HEK293 (cell line): ENCODE measurements around the gene NHP2.

Experiments
- BCL11B ChIP-seq: fragments of 450-650 bp; formaldehyde crosslinking; IDR thresholded peaks from 2 replicates; pipeline ENCODE4 v1.5.1; 2016; ENCODE audit warnings: low read depth, missing biosample characterization, missing genetic modification characterization
- KLF1 ChIP-seq: fragments of 450-650 bp; formaldehyde crosslinking; IDR thresholded peaks from 2 replicates; pipeline ENCODE4 v1.5.1; 2016; ENCODE audit warnings: missing biosample characterization, missing genetic modification characterization
- TRIM28 ChIP-seq: IDR thresholded peaks from 2 replicates; pipeline ENCODE4 v1.6.1; 2011; ENCODE audit warnings: low read length, control low read depth, borderline replicate concordance
- ZBTB7A ChIP-seq: fragments of 450-650 bp; formaldehyde crosslinking; IDR thresholded peaks from 2 replicates; pipeline ENCODE4 v1.5.1; 2016; ENCODE audit warnings: low read depth, missing biosample characterization, missing genetic modification characterization
- ZEB2 ChIP-seq: fragments of 450-650 bp; formaldehyde crosslinking; IDR thresholded peaks from 2 replicates; pipeline ENCODE4 v1.5.1; 2016; ENCODE audit warnings: missing biosample characterization, missing genetic modification characterization
- ZNF138 ChIP-seq: fragments of 450-650 bp; formaldehyde crosslinking; IDR thresholded peaks from 2 replicates; pipeline ENCODE4 v1.5.1; 2016; ENCODE audit warnings: missing biosample characterization, missing genetic modification characterization, borderline replicate concordance
- ZNF157 ChIP-seq: fragments of 450-650 bp; formaldehyde crosslinking; IDR thresholded peaks from 2 replicates; pipeline ENCODE4 v1.5.1; 2016; ENCODE audit warnings: missing biosample characterization, missing genetic modification characterization
- ZNF174 ChIP-seq: fragments of 450-650 bp; formaldehyde crosslinking; IDR thresholded peaks from 2 replicates; pipeline ENCODE4 v1.5.0; 2017; ENCODE audit warnings: missing biosample characterization, mild to moderate bottlenecking, missing genetic modification characterization
- ZNF2 ChIP-seq: fragments of 450-650 bp; formaldehyde crosslinking; IDR thresholded peaks from 2 replicates; pipeline ENCODE4 v1.5.1; 2016; ENCODE audit warnings: missing biosample characterization, missing genetic modification characterization
- ZNF214 ChIP-seq: fragments of 450-650 bp; formaldehyde crosslinking; IDR thresholded peaks from 2 replicates; pipeline ENCODE4 v1.5.1; 2017; ENCODE audit warnings: missing biosample characterization, mild to moderate bottlenecking, missing genetic modification characterization, borderline replicate concordance
- ZNF239 ChIP-seq: fragments of 450-650 bp; formaldehyde crosslinking; IDR thresholded peaks from 2 replicates; pipeline ENCODE4 v1.5.1; 2016; ENCODE audit warnings: missing biosample characterization, missing genetic modification characterization
- ZNF24 ChIP-seq: fragments of 450-650 bp; formaldehyde crosslinking; IDR thresholded peaks from 2 replicates; pipeline ENCODE4 v1.5.1; 2016; ENCODE audit warnings: missing biosample characterization, missing genetic modification characterization
- ZNF341 ChIP-seq: fragments of 450-650 bp; formaldehyde crosslinking; IDR thresholded peaks from 2 replicates; pipeline ENCODE4; 2016; ENCODE audit warnings: low read depth, missing biosample characterization, missing genetic modification characterization
- ZNF426 ChIP-seq: fragments of 450-650 bp; formaldehyde crosslinking; IDR thresholded peaks from 2 replicates; pipeline ENCODE4 v1.5.1; 2017; ENCODE audit warnings: missing biosample characterization, missing genetic modification characterization, mild to moderate bottlenecking, inconsistent platforms, moderate library complexity
- ZNF473 ChIP-seq: fragments of 450-650 bp; formaldehyde crosslinking; IDR thresholded peaks from 2 replicates; pipeline ENCODE4 v1.5.1; 2017; ENCODE audit warnings: missing biosample characterization, missing genetic modification characterization
- ZNF561 ChIP-seq: fragments of 450-650 bp; IDR thresholded peaks from 2 replicates; pipeline ENCODE4 v1.5.1; 2018; ENCODE audit warnings: missing biosample characterization, missing genetic modification characterization, borderline replicate concordance
- ZNF600 ChIP-seq: fragments of 450-650 bp; formaldehyde crosslinking; IDR thresholded peaks from 2 replicates; pipeline ENCODE4 v1.5.1; 2016; ENCODE audit warnings: missing biosample characterization, missing genetic modification characterization
- ZNF664 ChIP-seq: fragments of 450-650 bp; formaldehyde crosslinking; IDR thresholded peaks from 2 replicates; pipeline ENCODE4 v1.5.1; 2016; ENCODE audit warnings: missing biosample characterization, missing genetic modification characterization
- ZNF776 ChIP-seq: fragments of 450-650 bp; formaldehyde crosslinking; IDR thresholded peaks from 2 replicates; pipeline ENCODE4 v1.5.0; 2017; ENCODE audit warnings: missing biosample characterization, missing genetic modification characterization, borderline replicate concordance
- ZNF830 ChIP-seq: fragments of 450-650 bp; IDR thresholded peaks from 2 replicates; pipeline ENCODE4 v1.5.0; 2018; ENCODE audit warnings: missing biosample characterization, missing genetic modification characterization, low read depth, mild to moderate bottlenecking, moderate library complexity
- ZNF843 ChIP-seq: fragments of 450-650 bp; formaldehyde crosslinking; IDR thresholded peaks from 2 replicates; pipeline ENCODE4 v1.5.1; 2016; ENCODE audit warnings: missing biosample characterization, missing genetic modification characterization
- ZSCAN30 ChIP-seq: fragments of 450-650 bp; IDR thresholded peaks from 2 replicates; pipeline ENCODE4 v1.5.1; 2018; ENCODE audit warnings: missing biosample characterization, mild to moderate bottlenecking, missing genetic modification characterization, moderate library complexity
- TF ChIP-seq, protein P1 (sequence below): fragments of 450-650 bp; formaldehyde crosslinking; IDR thresholded peaks from 2 replicates; pipeline ENCODE4 v1.5.1; 2017; ENCODE audit warnings: missing biosample characterization, mild to moderate bottlenecking, missing genetic modification characterization, moderate library complexity
- TF ChIP-seq, protein P2 (sequence below): fragments of 450-650 bp; formaldehyde crosslinking; IDR thresholded peaks from 2 replicates; pipeline ENCODE4 v1.5.1; 2016; ENCODE audit warnings: missing biosample characterization, missing genetic modification characterization
- TF ChIP-seq, protein P3 (sequence below): fragments of 450-650 bp; formaldehyde crosslinking; IDR thresholded peaks from 2 replicates; pipeline ENCODE4 v1.5.1; 2016; ENCODE audit warnings: missing biosample characterization, missing genetic modification characterization
- TF ChIP-seq, protein P4 (sequence below): IDR thresholded peaks from 2 replicates; pipeline ENCODE4 v1.6.1; 2011; ENCODE audit warnings: mild to moderate bottlenecking, low read depth, low read length, borderline replicate concordance
- TF ChIP-seq, protein P5 (sequence below): fragments of 450-650 bp; IDR thresholded peaks from 2 replicates; pipeline ENCODE4 v1.5.1; 2018; ENCODE audit warnings: missing biosample characterization, mild to moderate bottlenecking, missing genetic modification characterization
- TF ChIP-seq, protein P6 (sequence below): fragments of 450-650 bp; formaldehyde crosslinking; IDR thresholded peaks from 2 replicates; pipeline ENCODE4 v1.5.1; 2016; ENCODE audit warnings: missing biosample characterization, missing genetic modification characterization

Gene NHP2

DNA sequence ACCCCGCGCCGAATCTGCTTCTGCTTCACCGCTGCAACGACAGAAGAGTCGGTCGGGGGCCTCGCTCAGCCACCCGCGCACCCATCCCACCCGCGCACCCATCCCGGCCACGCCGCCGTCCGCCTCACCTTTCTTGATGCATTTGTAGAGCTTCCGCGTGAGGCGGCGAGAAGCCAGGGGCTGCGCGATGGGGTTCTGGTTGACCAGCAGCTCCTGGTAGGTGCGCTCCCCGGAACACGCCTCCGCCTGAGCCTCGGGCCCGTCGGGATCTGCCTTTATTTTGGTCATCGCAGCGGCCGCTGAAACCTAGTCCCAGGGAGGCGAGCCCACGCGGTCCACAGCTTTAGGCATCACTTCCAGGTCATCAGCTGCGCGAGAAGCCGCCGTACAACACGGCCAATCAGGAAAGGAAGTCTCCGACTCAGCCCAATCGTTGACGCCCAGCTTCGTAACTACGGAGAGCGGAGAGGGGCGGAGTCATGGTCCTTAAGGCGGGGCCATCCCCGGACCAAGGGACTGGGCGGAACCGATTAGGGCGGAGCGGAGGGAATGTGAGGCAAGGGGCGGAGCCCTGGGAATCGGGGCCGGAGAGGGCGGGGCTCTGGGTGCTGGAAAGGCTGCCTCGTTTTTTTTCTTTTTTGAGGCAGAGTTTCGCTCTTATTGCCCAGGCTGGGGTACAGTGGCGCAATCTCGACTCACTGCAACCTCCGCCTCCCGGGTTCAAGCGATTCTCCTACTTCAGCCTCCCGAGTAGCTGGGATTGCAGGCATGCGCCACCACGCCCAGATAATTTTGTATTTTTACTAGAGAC lies at the start of gene NHP2 (continued):
- TF ChIP-seq, protein P1, sequence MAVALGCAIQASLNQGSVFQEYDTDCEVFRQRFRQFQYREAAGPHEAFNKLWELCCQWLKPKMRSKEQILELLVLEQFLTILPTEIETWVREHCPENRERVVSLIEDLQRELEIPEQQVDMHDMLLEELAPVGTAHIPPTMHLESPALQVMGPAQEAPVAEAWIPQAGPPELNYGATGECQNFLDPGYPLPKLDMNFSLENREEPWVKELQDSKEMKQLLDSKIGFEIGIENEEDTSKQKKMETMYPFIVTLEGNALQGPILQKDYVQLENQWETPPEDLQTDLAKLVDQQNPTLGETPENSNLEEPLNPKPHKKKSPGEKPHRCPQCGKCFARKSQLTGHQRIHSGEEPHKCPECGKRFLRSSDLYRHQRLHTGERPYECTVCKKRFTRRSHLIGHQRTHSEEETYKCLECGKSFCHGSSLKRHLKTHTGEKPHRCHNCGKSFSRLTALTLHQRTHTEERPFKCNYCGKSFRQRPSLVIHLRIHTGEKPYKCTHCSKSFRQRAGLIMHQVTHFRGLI: no peak
- TF ChIP-seq, protein P2, sequence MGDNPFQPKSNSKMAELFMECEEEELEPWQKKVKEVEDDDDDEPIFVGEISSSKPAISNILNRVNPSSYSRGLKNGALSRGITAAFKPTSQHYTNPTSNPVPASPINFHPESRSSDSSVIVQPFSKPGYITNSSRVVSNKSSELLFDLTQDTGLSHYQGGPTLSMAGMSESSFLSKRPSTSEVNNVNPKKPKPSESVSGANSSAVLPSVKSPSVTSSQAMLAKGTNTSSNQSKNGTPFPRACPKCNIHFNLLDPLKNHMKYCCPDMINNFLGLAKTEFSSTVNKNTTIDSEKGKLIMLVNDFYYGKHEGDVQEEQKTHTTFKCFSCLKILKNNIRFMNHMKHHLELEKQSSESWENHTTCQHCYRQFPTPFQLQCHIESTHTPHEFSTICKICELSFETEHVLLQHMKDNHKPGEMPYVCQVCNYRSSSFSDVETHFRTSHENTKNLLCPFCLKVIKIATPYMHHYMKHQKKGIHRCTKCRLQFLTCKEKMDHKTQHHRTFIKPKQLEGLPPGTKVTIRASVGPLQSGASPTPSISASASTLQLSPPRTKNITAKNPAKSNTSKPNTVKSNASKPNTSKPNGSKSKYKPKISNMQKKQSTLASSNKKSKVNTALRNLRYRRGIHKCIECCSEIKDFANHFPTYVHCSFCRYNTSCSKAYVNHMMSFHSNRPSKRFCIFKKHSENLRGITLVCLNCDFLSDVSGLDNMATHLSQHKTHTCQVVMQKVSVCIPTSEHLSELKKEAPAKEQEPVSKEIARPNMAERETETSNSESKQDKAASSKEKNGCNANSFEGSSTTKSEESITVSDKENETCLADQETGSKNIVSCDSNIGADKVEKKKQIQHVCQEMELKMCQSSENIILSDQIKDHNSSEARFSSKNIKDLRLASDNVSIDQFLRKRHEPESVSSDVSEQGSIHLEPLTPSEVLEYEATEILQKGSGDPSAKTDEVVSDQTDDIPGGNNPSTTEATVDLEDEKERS (tag by site-specific recombination): no peak
- TF ChIP-seq ZNF776 (tag by site-specific recombination) (no peak), ZNF473 (tag by site-specific recombination) (no peak), ZNF24 (tag by site-specific recombination) (no peak), TRIM28 (0 out of 2 replicates have a peak, but pooled peaks have one; percentile 33), ZNF664 (tag by site-specific recombination) (no peak), ZNF600 (no peak), ZNF2 (tag by site-specific recombination) (0 out of 2 replicates have a peak, but pooled peaks have one; percentile 37), ZEB2 (peak; percentile 57; the same call in 1 of the 2 replicates), ZNF341 (no peak), ZNF138 (tag by site-specific recombination) (no peak), ZSCAN30 (tag by site-specific recombination) (no peak), ZNF174 (tag by site-specific recombination) (no peak), ZNF561 (no peak), ZNF830 (tag by site-specific recombination) (no peak), ZNF239 (tag by site-specific recombination) (no peak), ZNF157 (tag by site-specific recombination) (no peak), ZNF426 (tag by site-specific recombination) (no peak), ZNF214 (tag by site-specific recombination) (no peak), ZBTB7A (tag by site-specific recombination) (no peak), BCL11B (no peak), ZNF843 (tag by site-specific recombination) (no peak), KLF1 (peak; percentile 90)
- TF ChIP-seq, protein P3, sequence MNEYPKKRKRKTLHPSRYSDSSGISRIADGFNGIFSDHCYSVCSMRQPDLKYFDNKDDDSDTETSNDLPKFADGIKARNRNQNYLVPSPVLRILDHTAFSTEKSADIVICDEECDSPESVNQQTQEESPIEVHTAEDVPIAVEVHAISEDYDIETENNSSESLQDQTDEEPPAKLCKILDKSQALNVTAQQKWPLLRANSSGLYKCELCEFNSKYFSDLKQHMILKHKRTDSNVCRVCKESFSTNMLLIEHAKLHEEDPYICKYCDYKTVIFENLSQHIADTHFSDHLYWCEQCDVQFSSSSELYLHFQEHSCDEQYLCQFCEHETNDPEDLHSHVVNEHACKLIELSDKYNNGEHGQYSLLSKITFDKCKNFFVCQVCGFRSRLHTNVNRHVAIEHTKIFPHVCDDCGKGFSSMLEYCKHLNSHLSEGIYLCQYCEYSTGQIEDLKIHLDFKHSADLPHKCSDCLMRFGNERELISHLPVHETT (tag by site-specific recombination): no peak
- TF ChIP-seq, protein P4, sequence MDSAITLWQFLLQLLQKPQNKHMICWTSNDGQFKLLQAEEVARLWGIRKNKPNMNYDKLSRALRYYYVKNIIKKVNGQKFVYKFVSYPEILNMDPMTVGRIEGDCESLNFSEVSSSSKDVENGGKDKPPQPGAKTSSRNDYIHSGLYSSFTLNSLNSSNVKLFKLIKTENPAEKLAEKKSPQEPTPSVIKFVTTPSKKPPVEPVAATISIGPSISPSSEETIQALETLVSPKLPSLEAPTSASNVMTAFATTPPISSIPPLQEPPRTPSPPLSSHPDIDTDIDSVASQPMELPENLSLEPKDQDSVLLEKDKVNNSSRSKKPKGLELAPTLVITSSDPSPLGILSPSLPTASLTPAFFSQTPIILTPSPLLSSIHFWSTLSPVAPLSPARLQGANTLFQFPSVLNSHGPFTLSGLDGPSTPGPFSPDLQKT: no peak
- TF ChIP-seq, protein P5, sequence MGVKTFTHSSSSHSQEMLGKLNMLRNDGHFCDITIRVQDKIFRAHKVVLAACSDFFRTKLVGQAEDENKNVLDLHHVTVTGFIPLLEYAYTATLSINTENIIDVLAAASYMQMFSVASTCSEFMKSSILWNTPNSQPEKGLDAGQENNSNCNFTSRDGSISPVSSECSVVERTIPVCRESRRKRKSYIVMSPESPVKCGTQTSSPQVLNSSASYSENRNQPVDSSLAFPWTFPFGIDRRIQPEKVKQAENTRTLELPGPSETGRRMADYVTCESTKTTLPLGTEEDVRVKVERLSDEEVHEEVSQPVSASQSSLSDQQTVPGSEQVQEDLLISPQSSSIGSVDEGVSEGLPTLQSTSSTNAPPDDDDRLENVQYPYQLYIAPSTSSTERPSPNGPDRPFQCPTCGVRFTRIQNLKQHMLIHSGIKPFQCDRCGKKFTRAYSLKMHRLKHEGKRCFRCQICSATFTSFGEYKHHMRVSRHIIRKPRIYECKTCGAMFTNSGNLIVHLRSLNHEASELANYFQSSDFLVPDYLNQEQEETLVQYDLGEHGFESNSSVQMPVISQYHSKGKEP: no peak
- TF ChIP-seq, protein P6, sequence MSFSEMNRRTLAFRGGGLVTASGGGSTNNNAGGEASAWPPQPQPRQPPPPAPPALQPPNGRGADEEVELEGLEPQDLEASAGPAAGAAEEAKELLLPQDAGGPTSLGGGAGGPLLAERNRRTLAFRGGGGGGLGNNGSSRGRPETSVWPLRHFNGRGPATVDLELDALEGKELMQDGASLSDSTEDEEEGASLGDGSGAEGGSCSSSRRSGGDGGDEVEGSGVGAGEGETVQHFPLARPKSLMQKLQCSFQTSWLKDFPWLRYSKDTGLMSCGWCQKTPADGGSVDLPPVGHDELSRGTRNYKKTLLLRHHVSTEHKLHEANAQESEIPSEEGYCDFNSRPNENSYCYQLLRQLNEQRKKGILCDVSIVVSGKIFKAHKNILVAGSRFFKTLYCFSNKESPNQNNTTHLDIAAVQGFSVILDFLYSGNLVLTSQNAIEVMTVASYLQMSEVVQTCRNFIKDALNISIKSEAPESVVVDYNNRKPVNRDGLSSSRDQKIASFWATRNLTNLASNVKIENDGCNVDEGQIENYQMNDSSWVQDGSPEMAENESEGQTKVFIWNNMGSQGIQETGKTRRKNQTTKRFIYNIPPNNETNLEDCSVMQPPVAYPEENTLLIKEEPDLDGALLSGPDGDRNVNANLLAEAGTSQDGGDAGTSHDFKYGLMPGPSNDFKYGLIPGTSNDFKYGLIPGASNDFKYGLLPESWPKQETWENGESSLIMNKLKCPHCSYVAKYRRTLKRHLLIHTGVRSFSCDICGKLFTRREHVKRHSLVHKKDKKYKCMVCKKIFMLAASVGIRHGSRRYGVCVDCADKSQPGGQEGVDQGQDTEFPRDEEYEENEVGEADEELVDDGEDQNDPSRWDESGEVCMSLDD (tag by site-specific recombination): peak; percentile 47; the same call in 1 of the 2 replicates
